H1 (cell line): ENCODE data around the gene DOCK9. TPM values are rescaled to one million over a fixed set of nuclear protein-coding genes. Genes with fewer than 3 reads are reported as not detected.

ENCODE experiments used
- CTCF ChIA-PET: fragments of 300-600 bp; sonication (Branson Sonifier 250); formaldehyde crosslinking; loops from one replicate; lab custom pipeline; 2021; ENCODE audit not compliant: partially characterized antibody; lab: Charles Lee
- POLR2A ChIA-PET: fragments of 300-600 bp; sonication (Branson Sonifier 250); formaldehyde crosslinking; loops from one replicate; lab custom pipeline; 2021; ENCODE audit warnings: inconsistent platforms; ENCODE audit not compliant: partially characterized antibody; lab: Charles Lee
- DNase-seq, 2 experiments: peaks; one replicate each; pipeline versions ENCODE4 v3.0.0 to v3.0.0-alpha.2; 2010 to 2022; ENCODE audit warnings: low spot score in 2 of 2, low read depth in 1 of 2, mixed read lengths in 1 of 2
- FAIRE-seq: peaks from 2 replicates; lab custom pipeline; 2011; peaks lifted over from hg19 to GRCh38; lab: Jason Lieb, UNC
- H2AFZ ChIP-seq: 2 replicates; pipeline ENCODE4 v1.8.1; 2012; ENCODE audit warnings: low read length, inconsistent platforms
- H2AK5ac ChIP-seq: 2 replicates; pipeline ENCODE4 v1.6.1; 2013; ENCODE audit warnings: low read depth, low read length
- H2BK120ac ChIP-seq: replicated peaks from 2 replicates; pipeline ENCODE3; 2013; ENCODE audit warnings: low read depth, low read length, inconsistent platforms
- H2BK12ac ChIP-seq: 2 replicates; pipeline ENCODE4 v1.6.1; 2013; ENCODE audit warnings: low read depth, low read length
- H2BK15ac ChIP-seq: 2 replicates; pipeline ENCODE4 v1.6.1; 2013; ENCODE audit warnings: low read length
- H2BK20ac ChIP-seq: 2 replicates; pipeline ENCODE4 v1.6.1; 2013; ENCODE audit warnings: low read length
- H2BK5ac ChIP-seq: 2 replicates; pipeline ENCODE4 v1.6.1; 2013; ENCODE audit warnings: low read depth, low read length
- H3K14ac ChIP-seq: 2 replicates; pipeline ENCODE4 v1.6.1; 2013; ENCODE audit warnings: inconsistent platforms; ENCODE audit not compliant: insufficient read length
- H3K18ac ChIP-seq: 2 replicates; pipeline ENCODE4 v1.6.1; 2013; ENCODE audit warnings: low read length; ENCODE audit errors: extremely low read depth
- H3K23ac ChIP-seq: 2 replicates; pipeline ENCODE4 v1.6.1; 2013; ENCODE audit warnings: inconsistent platforms; ENCODE audit not compliant: insufficient read length
- H3K23me2 ChIP-seq: 2 replicates; pipeline ENCODE4 v1.6.1; 2013; ENCODE audit warnings: low read depth, low read length
- H3K27ac ChIP-seq: 2 replicates; pipeline ENCODE4 v1.6.1; 2011; ENCODE audit warnings: low read depth, low read length, inconsistent platforms
- H3K27me3 ChIP-seq, 4 experiments: replicated peaks in 1 of 4; 1 replicate in 1 of 4; 2 replicates in 3 of 4; pipeline versions ENCODE4 v1.6.1 to v1.8.1; 2011 to 2013; ENCODE audit warnings: low read length in 3 of 4, mild to moderate bottlenecking in 3 of 4, inconsistent platforms in 2 of 4, mixed read lengths in 2 of 4, moderate library complexity in 1 of 4; ENCODE audit not compliant: control insufficient read depth in 3 of 4, insufficient read depth in 3 of 4; ENCODE audit errors: extremely low read depth in 1 of 4
- H3K36me3 ChIP-seq, 4 experiments: 2 replicates each; pipeline versions ENCODE4 v1.6.1 to v1.8.1; 2011 to 2013; ENCODE audit warnings: mild to moderate bottlenecking in 4 of 4, low read length in 3 of 4, moderate library complexity in 2 of 4, control low read depth in 1 of 4, inconsistent platforms in 1 of 4; ENCODE audit not compliant: insufficient read depth in 4 of 4, control insufficient read depth in 2 of 4
- H3K4ac ChIP-seq: replicated peaks from 2 replicates; pipeline ENCODE3; 2013; ENCODE audit warnings: low read length, low read depth, mixed read lengths, inconsistent platforms; ENCODE audit not compliant: insufficient read length
- H3K4me1 ChIP-seq, 4 experiments: replicated peaks in 1 of 4; 1 replicate in 1 of 4; 2 replicates in 3 of 4; pipeline versions ENCODE4 v1.6.1 to v1.8.1; 2011 to 2013; ENCODE audit warnings: low read length in 3 of 4, inconsistent platforms in 2 of 4, mixed read lengths in 1 of 4; ENCODE audit not compliant: insufficient read depth in 4 of 4, control insufficient read depth in 3 of 4
- H3K4me2 ChIP-seq, 2 experiments: 2 replicates each; pipeline versions ENCODE4 v1.6.1 to v1.8.1; 2011 to 2013; ENCODE audit warnings: low read depth in 2 of 2, low read length in 2 of 2, control low read depth in 1 of 2, inconsistent platforms in 1 of 2, mild to moderate bottlenecking in 1 of 2; ENCODE audit not compliant: insufficient read depth in 1 of 2
- H3K4me3 ChIP-seq, 4 experiments: fragments of 200-600, 300-600 bp in 1 of 4; sonication (generic), shearing (Covaris generic), sonication (Bioruptor Twin) in 1 of 4; 2 replicates each; pipeline versions ENCODE4 v1.5.1 to v1.8.1; 2011 to 2016; ENCODE audit warnings: low read length in 4 of 4, low read depth in 3 of 4, control low read depth in 2 of 4, inconsistent platforms in 2 of 4, mild to moderate bottlenecking in 2 of 4, mixed read lengths in 1 of 4, moderate library complexity in 1 of 4; ENCODE audit not compliant: insufficient read depth in 2 of 4; ENCODE audit errors: extremely low read depth in 1 of 4
- H3K56ac ChIP-seq: replicated peaks from 2 replicates; pipeline ENCODE3; 2013; ENCODE audit warnings: low read depth, mild to moderate bottlenecking, mixed read lengths, low read length, inconsistent platforms; ENCODE audit not compliant: insufficient read length
- H3K79me1 ChIP-seq: 2 replicates; pipeline ENCODE4 v1.6.1; 2013; ENCODE audit warnings: low read depth, low read length, control low read depth
- H3K79me2 ChIP-seq, 2 experiments: 2 replicates each; pipeline versions ENCODE4 v1.6.1 to v1.8.1; 2012 to 2013; ENCODE audit warnings: low read length in 2 of 2, mild to moderate bottlenecking in 2 of 2, inconsistent platforms in 1 of 2; ENCODE audit not compliant: insufficient read depth in 2 of 2, control insufficient read depth in 1 of 2
- H3K9ac ChIP-seq, 4 experiments: replicated peaks in 1 of 4; 1 replicate in 1 of 4; 2 replicates in 3 of 4; pipeline versions ENCODE4 v1.6.1 to v1.8.1; 2011 to 2013; ENCODE audit warnings: low read depth in 3 of 4, low read length in 3 of 4, control low read depth in 2 of 4, mild to moderate bottlenecking in 2 of 4, moderate library complexity in 2 of 4, inconsistent platforms in 1 of 4; ENCODE audit errors: extremely low read depth in 1 of 4
- H3K9me3 ChIP-seq, 2 experiments: 2 replicates each; pipeline versions ENCODE4 v1.6.1 to v1.8.1; 2012 to 2013; ENCODE audit warnings: mild to moderate bottlenecking in 2 of 2, moderate library complexity in 2 of 2, control low read depth in 1 of 2, inconsistent platforms in 1 of 2, low read depth in 1 of 2, low read length in 1 of 2, mixed read lengths in 1 of 2; ENCODE audit not compliant: insufficient read depth in 2 of 2
- H4K20me1 ChIP-seq, 2 experiments: replicated peaks in 1 of 2; 2 replicates each; pipeline versions ENCODE3 to v1.8.1; 2011 to 2013; ENCODE audit warnings: inconsistent platforms in 2 of 2, low read length in 2 of 2, mild to moderate bottlenecking in 1 of 2; ENCODE audit not compliant: insufficient read depth in 2 of 2, control insufficient read depth in 1 of 2
- H4K5ac ChIP-seq: 2 replicates; pipeline ENCODE4 v1.6.1; 2013; ENCODE audit warnings: low read length, low read depth, mixed read lengths, inconsistent platforms; ENCODE audit not compliant: insufficient read length
- H4K8ac ChIP-seq: 2 replicates; pipeline ENCODE4 v1.8.0; 2013; ENCODE audit warnings: mild to moderate bottlenecking, moderate library complexity, low read length, inconsistent platforms; ENCODE audit not compliant: insufficient read depth; ENCODE audit errors: extremely low read depth
- H4K91ac ChIP-seq: replicated peaks from 2 replicates; pipeline ENCODE3; 2013; ENCODE audit warnings: low read length, mixed read lengths, inconsistent platforms; ENCODE audit not compliant: insufficient read length
- KDM1A ChIP-seq: fragments of 200-600, 300-600 bp; sonication (generic); IDR thresholded peaks from 2 replicates; pipeline ENCODE4 v1.7.1; 2016; ENCODE audit warnings: mild to moderate bottlenecking, low read length, borderline replicate concordance
- whole genome bisulfite sequencing, 2 experiments: shearing (Covaris generic) in 1 of 2; methylation state at CpG; one replicate each; pipeline versions ENCODE4 v1.1.6 to v1.1.7; 2013 to 2015; ENCODE audit warnings: low lambda C conversion rate in 2 of 2, mixed read lengths in 2 of 2, inconsistent platforms in 1 of 2, low coverage in 1 of 2, missing lambda C conversion rate in 1 of 2; ENCODE audit not compliant: insufficient replicate concordance in 2 of 2, insufficient coverage in 1 of 2, insufficient read length in 1 of 2; ENCODE audit errors: extremely low coverage in 1 of 2, missing lambda C conversion rate in 1 of 2; 5-methylcytosine and 5-hydroxymethylcytosine counted together
- polyA plus RNA-seq, 7 experiments: library from polyadenylated mRNA; depleted of rRNA in 3 of 7; stranded (reverse) in 5 of 7; unstranded in 2 of 7; fragments of >200 nt in 5 of 7; fragments of 200-250 nt in 2 of 7; gene quantifications; 1 replicate in 5 of 7; 2 replicates in 1 of 7; 4 replicates in 1 of 7; pipeline versions ENCODE4 v1.2.1 to v1.2.3, GENCODE V29; 2011 to 2013; ENCODE audit warnings: missing spikeins in 2 of 7, mixed read lengths in 2 of 7
- total RNA-seq: library from RNA; stranded (reverse); fragmentation: NEBNext Ultra II Directional; extraction: Animal tissue kit (Norgen Biotek cat#: 25700); gene quantifications from 2 replicates; pipeline ENCODE4 v1.2.1, GENCODE V29; 2021
- TF ChIP-seq, protein P1 (sequence below): IDR thresholded peaks from 2 replicates; pipeline ENCODE4 v1.6.1; 2011; ENCODE audit warnings: low read depth, mild to moderate bottlenecking, low read length; ENCODE audit not compliant: insufficient read depth

DOCK9 gene
- total and polyA plus RNA-seq, 2 of the 8 experiments (the other 6 are each of a cell fraction or from before 2014, with no cell fraction given): 21.6 to 31.5 TPM

DNA sequence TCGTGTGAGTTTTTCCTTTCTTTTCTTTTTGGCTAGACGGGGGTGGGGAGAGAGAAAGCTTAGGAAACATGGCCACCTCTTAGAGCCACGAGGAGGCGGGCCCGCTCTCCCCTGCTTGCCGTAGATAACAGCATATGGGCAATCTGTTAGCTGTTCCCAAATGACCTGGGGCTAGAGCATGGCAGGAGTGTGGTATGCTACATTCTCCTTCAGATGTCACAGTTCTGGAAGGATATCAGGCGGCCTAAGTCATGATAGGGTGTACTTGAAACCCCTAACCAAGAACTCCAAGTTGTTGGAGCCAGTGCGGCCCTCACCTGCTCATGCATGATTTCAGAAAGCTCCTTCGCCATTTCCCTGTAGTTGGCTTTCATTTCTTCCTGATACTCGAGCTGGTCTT, 181.1 kb downstream of the DOCK9 start:
- H2BK5ac ChIP-seq: no peak overlapping the region
- no peak overlapping the region for H3K4ac ChIP-seq
- H3K79me2 ChIP-seq: no peaks in the 10 kb centered on the region
- H3K56ac ChIP-seq: no peak overlapping the region
- no peak overlapping the region for H2BK20ac ChIP-seq
- DNase-seq (peak in 1 of 2 experiments; percentile 28), FAIRE-seq (no peak)
- H3K18ac ChIP-seq: no peak overlapping the region
- ChIA-PET POLR2A (no interaction called here), CTCF (interaction anchor here (0.9 to 2.8 kb wide), 8 partner anchors 20 to 312 kb away, joined by 3 to 9 read pairs (median 3); no protein-coding TSS in a partner anchor)
- no peaks in the 10 kb centered on the region; a peak in 2 of 8 replicates for H3K36me3 ChIP-seq
- no peak overlapping the region for H4K8ac ChIP-seq
- no peak overlapping the region for H3K4me3 ChIP-seq
- H3K23ac ChIP-seq: no peak overlapping the region
- H3K27me3 ChIP-seq: no peaks in the 10 kb centered on the region
- 91% methylated on average over 10 of the region's 10 CpGs; no CpG with 5 or more reads in 1 of the 2 experiments for WGBS, 2 experiments
- H3K14ac ChIP-seq: no peak overlapping the region
- no peaks in the 10 kb centered on the region for H3K23me2 ChIP-seq
- H3K9ac ChIP-seq: no peak overlapping the region
- no peaks in the 10 kb centered on the region for H3K9me3 ChIP-seq
- H3K27ac ChIP-seq: no peak overlapping the region
- H4K5ac ChIP-seq: no peak overlapping the region
- no peak overlapping the region for H2BK12ac ChIP-seq
- no peak overlapping the region for H4K91ac ChIP-seq
- H2AK5ac ChIP-seq: no peak overlapping the region
- peaks cover 2% of the 10 kb centered on the region; the same call in 1 of the 2 replicates for H3K79me1 ChIP-seq
- no peak overlapping the region for H2BK120ac ChIP-seq
- H2BK15ac ChIP-seq: no peak overlapping the region
- no peak overlapping the region for H2AFZ ChIP-seq
- no peak overlapping the region for H3K4me2 ChIP-seq
- no peaks in the 10 kb centered on the region for H3K4me1 ChIP-seq
- no peaks in the 10 kb centered on the region for H4K20me1 ChIP-seq
- no peak for TF ChIP-seq KDM1A
- TF ChIP-seq, protein P1, sequence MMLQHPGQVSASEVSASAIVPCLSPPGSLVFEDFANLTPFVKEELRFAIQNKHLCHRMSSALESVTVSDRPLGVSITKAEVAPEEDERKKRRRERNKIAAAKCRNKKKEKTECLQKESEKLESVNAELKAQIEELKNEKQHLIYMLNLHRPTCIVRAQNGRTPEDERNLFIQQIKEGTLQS: no peak
